ENCODE data around the gene KCNQ2. TPM values are rescaled to one million over a fixed set of nuclear protein-coding genes. Genes with fewer than 3 reads are reported as not detected.

KCNQ2 gene
- total RNA-seq, 4 donors from 2014 or later: not detected

DNA sequence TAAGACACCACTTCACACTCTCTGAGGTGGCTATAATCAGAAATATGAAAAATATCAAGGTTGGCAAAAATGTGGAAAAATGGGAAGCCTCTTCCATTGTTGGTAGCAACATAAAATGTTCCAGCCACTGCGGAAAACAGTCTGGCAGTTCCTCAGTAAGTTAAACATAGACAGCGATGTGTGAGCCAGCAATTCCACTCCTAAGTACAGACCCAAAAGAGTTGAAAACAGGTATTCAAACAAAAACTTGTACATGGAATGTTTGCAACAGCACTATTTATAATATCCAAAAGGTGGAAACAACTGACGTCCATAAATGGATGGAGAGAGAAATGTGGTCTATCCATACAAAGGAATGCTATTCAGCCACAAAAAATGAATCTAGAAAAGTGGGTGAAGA is 40.8 kb upstream of the KCNQ2 start:
- no peak for TF ChIP-seq POLR2A (IDR thresholded peaks at IDR 0.05)
- TF ChIP-seq EP300 (IDR thresholded peaks at IDR 0.05): no peak
- TF ChIP-seq, protein P1, sequence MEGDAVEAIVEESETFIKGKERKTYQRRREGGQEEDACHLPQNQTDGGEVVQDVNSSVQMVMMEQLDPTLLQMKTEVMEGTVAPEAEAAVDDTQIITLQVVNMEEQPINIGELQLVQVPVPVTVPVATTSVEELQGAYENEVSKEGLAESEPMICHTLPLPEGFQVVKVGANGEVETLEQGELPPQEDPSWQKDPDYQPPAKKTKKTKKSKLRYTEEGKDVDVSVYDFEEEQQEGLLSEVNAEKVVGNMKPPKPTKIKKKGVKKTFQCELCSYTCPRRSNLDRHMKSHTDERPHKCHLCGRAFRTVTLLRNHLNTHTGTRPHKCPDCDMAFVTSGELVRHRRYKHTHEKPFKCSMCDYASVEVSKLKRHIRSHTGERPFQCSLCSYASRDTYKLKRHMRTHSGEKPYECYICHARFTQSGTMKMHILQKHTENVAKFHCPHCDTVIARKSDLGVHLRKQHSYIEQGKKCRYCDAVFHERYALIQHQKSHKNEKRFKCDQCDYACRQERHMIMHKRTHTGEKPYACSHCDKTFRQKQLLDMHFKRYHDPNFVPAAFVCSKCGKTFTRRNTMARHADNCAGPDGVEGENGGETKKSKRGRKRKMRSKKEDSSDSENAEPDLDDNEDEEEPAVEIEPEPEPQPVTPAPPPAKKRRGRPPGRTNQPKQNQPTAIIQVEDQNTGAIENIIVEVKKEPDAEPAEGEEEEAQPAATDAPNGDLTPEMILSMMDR (IDR thresholded peaks at IDR 0.05): no peak
- 78 to 83% methylated on average over 3 of the region's 3 CpGs for WGBS, 2 donors

DNA sequence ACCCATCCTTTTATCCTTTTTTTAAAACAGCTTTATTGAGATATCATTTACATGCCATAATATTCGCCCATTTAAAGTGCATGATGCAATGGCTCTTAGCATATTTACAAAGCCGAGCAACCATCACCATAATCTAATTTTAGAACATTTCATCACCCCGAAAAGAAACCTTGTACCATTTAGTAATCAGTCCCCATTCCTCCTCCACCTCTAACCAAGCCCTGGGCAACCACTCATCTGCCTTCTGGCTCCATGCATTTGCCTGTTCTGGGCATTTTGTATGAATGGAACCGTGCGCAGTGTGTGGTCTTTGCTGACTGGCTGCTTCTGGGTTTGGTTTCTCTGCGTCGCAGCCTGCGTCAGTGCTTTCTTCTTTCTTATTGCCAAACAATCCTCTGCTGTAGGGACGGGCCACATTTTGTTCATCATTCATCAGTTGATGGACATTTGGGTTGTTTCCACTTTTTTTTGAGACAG is 36.7 kb upstream of the KCNQ2 start:
- 81 to 82% methylated on average over 9 of the region's 9 CpGs for WGBS, 2 donors

More for the DNA sequence above, 40.8 kb upstream of the KCNQ2 start:
- Histone ChIP-seq H3K27me3 (peaks cover 0 to 32% of the 10 kb centered on the region in 2 donors), H3K4me3 (no peak overlapping the region), H3K4me1 (no peaks in the 10 kb centered on the region), H3K27ac (no peak overlapping the region), H3K36me3 (peaks cover 0 to 5% (median 0%) of the 10 kb centered on the region in 3 donors), H3K9me3 (peaks cover 0 to 2% (median 0%) of the 10 kb centered on the region in 4 donors)
- no peak for DNase-seq (ENCODE audit: low spot score in 2 of 2)

DNA sequence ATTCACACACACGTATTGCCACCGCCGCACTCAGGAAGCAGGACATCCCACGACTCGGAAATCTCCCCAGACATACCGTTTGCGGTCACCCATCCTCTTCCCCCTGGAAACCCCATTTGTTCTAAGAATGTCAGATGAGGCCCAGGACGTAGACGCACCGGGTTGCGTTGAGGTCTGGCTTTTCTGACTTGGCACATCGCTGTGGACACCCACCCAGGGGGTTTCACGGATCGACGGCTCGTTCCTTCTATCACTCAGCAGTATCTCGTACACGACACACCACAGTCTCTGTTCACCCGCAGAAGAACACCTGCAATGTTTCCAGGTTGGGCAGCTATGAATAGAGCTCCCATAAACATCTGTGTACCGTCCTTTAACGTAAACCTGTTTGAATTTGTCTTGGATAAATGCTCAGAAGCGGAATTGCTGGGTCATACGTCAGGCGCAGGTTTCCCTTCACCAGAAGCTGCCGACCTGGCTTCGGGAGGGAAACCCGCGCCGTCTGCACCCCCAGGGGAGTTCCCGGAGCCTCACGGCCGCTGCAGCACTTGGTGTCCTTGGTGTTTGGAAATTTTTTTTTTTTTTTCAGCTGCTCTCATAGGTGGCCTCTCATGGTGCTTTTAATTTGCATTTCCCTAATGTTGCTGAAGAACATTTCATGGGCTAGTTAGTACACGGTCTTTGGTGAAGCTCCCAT is 35.8 kb upstream of the KCNQ2 start:
- Histone ChIP-seq H3K4me1 (no peaks in the 10 kb centered on the region), H3K4me3 (no peak overlapping the region), H3K27me3 (peaks cover 0 to 39% of the 10 kb centered on the region in 2 donors), H3K36me3 (no peaks in the 10 kb centered on the region), H3K27ac (no peak overlapping the region), H3K9me3 (peaks cover 0 to 44% (median 0%) of the 10 kb centered on the region in 4 donors)
- no peak for DNase-seq (ENCODE audit: low spot score in 2 of 2)
- WGBS, 2 donors: 84 to 85% methylated on average over 33 of the region's 33 CpGs
- no peak for TF ChIP-seq EP300 (IDR thresholded peaks at IDR 0.05)
- TF ChIP-seq, protein P1 (IDR thresholded peaks at IDR 0.05): no peak
- no peak for TF ChIP-seq POLR2A (IDR thresholded peaks at IDR 0.05)

More for the DNA sequence above, 36.7 kb upstream of the KCNQ2 start:
- no peak for DNase-seq (ENCODE audit: low spot score in 2 of 2)
- Histone ChIP-seq H3K27ac (no peak overlapping the region), H3K36me3 (no peaks in the 10 kb centered on the region), H3K27me3 (peaks cover 0 to 31% of the 10 kb centered on the region in 2 donors), H3K9me3 (peaks cover 0 to 37% (median 0%) of the 10 kb centered on the region in 4 donors), H3K4me3 (no peak overlapping the region), H3K4me1 (no peaks in the 10 kb centered on the region)
- TF ChIP-seq, protein P1 (IDR thresholded peaks at IDR 0.05): no peak
- TF ChIP-seq POLR2A (IDR thresholded peaks at IDR 0.05): no peak
- TF ChIP-seq EP300 (IDR thresholded peaks at IDR 0.05): no peak

DNA sequence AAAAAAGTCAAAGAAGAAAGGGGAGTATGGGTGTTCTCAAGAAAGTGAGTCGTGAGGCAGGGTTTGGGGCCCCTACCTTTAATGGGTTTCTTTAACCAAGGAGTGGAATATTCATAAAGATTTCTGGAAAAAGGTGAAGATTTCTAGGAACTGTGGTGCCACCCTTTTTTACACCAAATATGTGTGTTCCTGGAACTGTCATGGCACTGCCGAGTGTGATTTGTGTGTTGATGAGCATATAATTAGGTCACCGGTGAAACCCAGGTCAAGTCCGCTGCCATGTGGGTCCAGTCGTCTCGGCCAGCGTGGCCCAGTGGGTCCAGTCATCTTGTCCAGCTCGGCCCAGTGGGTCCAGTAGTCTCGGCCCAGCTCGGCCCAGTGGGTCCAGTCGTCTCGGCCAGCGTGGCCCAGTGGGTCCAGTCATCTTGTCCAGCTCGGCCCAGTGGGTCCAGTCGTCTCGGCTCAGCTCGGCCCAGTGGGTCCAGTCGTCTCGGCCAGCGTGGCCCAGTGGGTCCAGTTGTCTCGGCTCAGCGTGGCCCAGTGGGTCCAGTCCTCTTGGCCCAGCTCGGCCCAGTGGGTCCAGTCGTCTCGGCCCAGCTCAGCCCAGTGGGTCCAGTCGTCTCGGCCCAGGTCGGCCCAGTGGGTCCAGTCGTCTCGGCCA is 34.8 kb upstream of the KCNQ2 start:
- WGBS, 2 donors: 92 to 93% methylated on average over 22 to 30 of the region's 30 CpGs
- no peak overlapping the region for H3K4me3 ChIP-seq
- H3K36me3 ChIP-seq: no peaks in the 10 kb centered on the region
- H3K9me3 ChIP-seq: peaks cover 0 to 44% (median 0%) of the 10 kb centered on the region in 4 donors
- DNase-seq (ENCODE audit: low spot score in 2 of 2): no peak
- peaks cover 0 to 40% of the 10 kb centered on the region in 2 donors for H3K27me3 ChIP-seq
- TF ChIP-seq EP300 (IDR thresholded peaks at IDR 0.05): no peak
- TF ChIP-seq, protein P1 (IDR thresholded peaks at IDR 0.05): no peak
- TF ChIP-seq POLR2A (IDR thresholded peaks at IDR 0.05): no peak
- H3K4me1 ChIP-seq: no peaks in the 10 kb centered on the region
- H3K27ac ChIP-seq: no peak overlapping the region

DNA sequence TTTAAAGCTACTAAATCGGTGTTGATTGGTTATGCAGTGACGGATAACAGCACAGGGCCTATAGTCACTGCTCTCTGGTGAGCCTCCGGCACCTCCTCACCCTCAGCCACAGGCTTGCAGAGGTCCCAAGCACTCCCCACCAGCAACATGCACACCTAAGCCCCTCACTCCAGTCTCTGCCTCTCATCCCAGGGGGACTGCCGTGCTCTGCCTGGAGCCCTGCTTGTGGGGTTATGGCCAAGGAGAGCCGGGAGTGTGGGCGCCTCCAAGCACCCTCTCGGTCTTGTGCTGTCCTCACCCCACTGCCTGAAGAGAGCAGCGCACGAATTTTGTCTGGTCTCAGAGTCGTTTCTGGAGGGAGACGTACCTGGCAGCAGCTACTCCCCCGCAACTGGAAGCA is 33.3 kb upstream of the KCNQ2 start:
- WGBS, 2 donors: 82 to 85% methylated on average over 12 of the region's 12 CpGs
- Histone ChIP-seq H3K36me3 (no peaks in the 10 kb centered on the region), H3K27me3 (peaks cover 0 to 51% of the 10 kb centered on the region in 2 donors), H3K4me1 (no peaks in the 10 kb centered on the region), H3K27ac (no peak overlapping the region), H3K4me3 (no peak overlapping the region), H3K9me3 (peaks cover 0 to 44% (median 0%) of the 10 kb centered on the region in 4 donors)
- TF ChIP-seq POLR2A (IDR thresholded peaks at IDR 0.05) (no peak), EP300 (IDR thresholded peaks at IDR 0.05) (no peak)
- TF ChIP-seq, protein P1 (IDR thresholded peaks at IDR 0.05): no peak
- DNase-seq (ENCODE audit: low spot score in 2 of 2): no peak
